Neural cell (in vitro differentiated cells): ENCODE results near the gene ADIPOR2.

ENCODE experiments used
- EP300 ChIP-seq: fragments of 450-650 bp; conservative IDR thresholded peaks from 2 replicates; pipeline ENCODE4 v1.6.1; 2014; ENCODE audit warnings: antibody characterized with exemption, mild to moderate bottlenecking, moderate library complexity; ENCODE audit not compliant: poor library complexity, severe bottlenecking
- EZH2 ChIP-seq: fragments of 200-600, 300-800 bp; shearing (Covaris generic), sonication (generic); IDR thresholded peaks from 2 replicates; pipeline ENCODE4 v1.6.1; 2014; ENCODE audit warnings: antibody characterized with exemption, low read length, borderline replicate concordance, mild to moderate bottlenecking; ENCODE audit not compliant: insufficient read depth, poor library complexity, severe bottlenecking
- MXI1 ChIP-seq: fragments of 450-650 bp; conservative IDR thresholded peaks from 2 replicates; pipeline ENCODE4 v1.6.1; 2014; ENCODE audit warnings: antibody characterized with exemption, mild to moderate bottlenecking; ENCODE audit not compliant: poor library complexity, severe bottlenecking
- POLR2AphosphoS5 ChIP-seq: IDR thresholded peaks from 2 replicates; pipeline ENCODE4 v1.6.1; 2012
- RAD21 ChIP-seq: fragments of 450-650 bp; conservative IDR thresholded peaks from 2 replicates; pipeline ENCODE4 v1.6.1; 2014; ENCODE audit warnings: antibody characterized with exemption, mild to moderate bottlenecking, moderate library complexity
- SMC3 ChIP-seq: fragments of 450-650 bp; conservative IDR thresholded peaks from 2 replicates; pipeline ENCODE4 v1.6.1; 2014; ENCODE audit warnings: antibody characterized with exemption, mild to moderate bottlenecking, moderate library complexity; ENCODE audit not compliant: poor library complexity
- TAF1 ChIP-seq: IDR thresholded peaks from 2 replicates; pipeline ENCODE4 v1.6.1; 2012; ENCODE audit warnings: low read depth
- TF ChIP-seq, protein P1 (sequence below): fragments of 450-650 bp; IDR thresholded peaks from 2 replicates; pipeline ENCODE4 v1.5.1; 2014; ENCODE audit warnings: antibody characterized with exemption, mild to moderate bottlenecking, moderate library complexity; ENCODE audit not compliant: poor library complexity, severe bottlenecking
- TF ChIP-seq, protein P2 (sequence below): IDR thresholded peaks from 2 replicates; pipeline ENCODE4 v1.6.1; 2012; ENCODE audit warnings: borderline replicate concordance

DNA sequence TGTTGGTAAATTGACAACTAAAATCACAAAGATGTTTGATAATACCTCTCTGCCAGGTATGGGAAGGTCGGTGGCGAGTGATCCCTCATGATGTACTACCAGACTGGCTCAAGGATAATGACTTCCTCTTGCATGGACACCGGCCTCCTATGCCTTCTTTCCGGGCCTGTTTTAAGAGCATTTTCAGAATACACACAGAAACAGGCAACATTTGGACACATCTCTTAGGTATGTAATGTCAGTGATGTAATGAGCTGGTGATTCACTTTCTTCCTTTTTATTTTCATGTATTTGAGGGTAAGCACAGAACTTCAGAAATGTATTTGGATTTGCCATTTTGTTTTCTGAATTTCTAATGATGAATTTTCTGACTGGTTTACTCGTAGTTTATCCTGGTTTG lies 86.9 kb downstream of the ADIPOR2 start:
- TF ChIP-seq, protein P1, sequence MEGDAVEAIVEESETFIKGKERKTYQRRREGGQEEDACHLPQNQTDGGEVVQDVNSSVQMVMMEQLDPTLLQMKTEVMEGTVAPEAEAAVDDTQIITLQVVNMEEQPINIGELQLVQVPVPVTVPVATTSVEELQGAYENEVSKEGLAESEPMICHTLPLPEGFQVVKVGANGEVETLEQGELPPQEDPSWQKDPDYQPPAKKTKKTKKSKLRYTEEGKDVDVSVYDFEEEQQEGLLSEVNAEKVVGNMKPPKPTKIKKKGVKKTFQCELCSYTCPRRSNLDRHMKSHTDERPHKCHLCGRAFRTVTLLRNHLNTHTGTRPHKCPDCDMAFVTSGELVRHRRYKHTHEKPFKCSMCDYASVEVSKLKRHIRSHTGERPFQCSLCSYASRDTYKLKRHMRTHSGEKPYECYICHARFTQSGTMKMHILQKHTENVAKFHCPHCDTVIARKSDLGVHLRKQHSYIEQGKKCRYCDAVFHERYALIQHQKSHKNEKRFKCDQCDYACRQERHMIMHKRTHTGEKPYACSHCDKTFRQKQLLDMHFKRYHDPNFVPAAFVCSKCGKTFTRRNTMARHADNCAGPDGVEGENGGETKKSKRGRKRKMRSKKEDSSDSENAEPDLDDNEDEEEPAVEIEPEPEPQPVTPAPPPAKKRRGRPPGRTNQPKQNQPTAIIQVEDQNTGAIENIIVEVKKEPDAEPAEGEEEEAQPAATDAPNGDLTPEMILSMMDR: no peak
- no peak for TF ChIP-seq POLR2AphosphoS5
- no peak for TF ChIP-seq EZH2
- no peak for TF ChIP-seq EP300
- TF ChIP-seq, protein P2, sequence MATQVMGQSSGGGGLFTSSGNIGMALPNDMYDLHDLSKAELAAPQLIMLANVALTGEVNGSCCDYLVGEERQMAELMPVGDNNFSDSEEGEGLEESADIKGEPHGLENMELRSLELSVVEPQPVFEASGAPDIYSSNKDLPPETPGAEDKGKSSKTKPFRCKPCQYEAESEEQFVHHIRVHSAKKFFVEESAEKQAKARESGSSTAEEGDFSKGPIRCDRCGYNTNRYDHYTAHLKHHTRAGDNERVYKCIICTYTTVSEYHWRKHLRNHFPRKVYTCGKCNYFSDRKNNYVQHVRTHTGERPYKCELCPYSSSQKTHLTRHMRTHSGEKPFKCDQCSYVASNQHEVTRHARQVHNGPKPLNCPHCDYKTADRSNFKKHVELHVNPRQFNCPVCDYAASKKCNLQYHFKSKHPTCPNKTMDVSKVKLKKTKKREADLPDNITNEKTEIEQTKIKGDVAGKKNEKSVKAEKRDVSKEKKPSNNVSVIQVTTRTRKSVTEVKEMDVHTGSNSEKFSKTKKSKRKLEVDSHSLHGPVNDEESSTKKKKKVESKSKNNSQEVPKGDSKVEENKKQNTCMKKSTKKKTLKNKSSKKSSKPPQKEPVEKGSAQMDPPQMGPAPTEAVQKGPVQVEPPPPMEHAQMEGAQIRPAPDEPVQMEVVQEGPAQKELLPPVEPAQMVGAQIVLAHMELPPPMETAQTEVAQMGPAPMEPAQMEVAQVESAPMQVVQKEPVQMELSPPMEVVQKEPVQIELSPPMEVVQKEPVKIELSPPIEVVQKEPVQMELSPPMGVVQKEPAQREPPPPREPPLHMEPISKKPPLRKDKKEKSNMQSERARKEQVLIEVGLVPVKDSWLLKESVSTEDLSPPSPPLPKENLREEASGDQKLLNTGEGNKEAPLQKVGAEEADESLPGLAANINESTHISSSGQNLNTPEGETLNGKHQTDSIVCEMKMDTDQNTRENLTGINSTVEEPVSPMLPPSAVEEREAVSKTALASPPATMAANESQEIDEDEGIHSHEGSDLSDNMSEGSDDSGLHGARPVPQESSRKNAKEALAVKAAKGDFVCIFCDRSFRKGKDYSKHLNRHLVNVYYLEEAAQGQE: no peak
- no peak for TF ChIP-seq TAF1
- no peak for TF ChIP-seq RAD21
- no peak for TF ChIP-seq SMC3
- no peak for TF ChIP-seq MXI1
